H1 (cell line): ENCODE measurements around the gene TP53BP1. TPM values are rescaled to one million over a fixed set of nuclear protein-coding genes. Genes with fewer than 3 reads are reported as not detected.

ENCODE experiments used
- EZH2 ChIP-seq: fragments of 200-600 bp; sonication (generic); IDR thresholded peaks from 2 replicates; pipeline ENCODE4 v1.7.1; 2012; ENCODE audit warnings: low read depth, mild to moderate bottlenecking, moderate library complexity, low read length, inconsistent platforms; ENCODE audit not compliant: severe bottlenecking
- GABPA ChIP-seq: IDR thresholded peaks from 2 replicates; pipeline ENCODE4 v1.6.1; 2011; ENCODE audit warnings: mild to moderate bottlenecking, low read length, moderate library complexity, borderline replicate concordance; ENCODE audit not compliant: insufficient read depth
- KDM1A ChIP-seq: fragments of 200-600, 300-600 bp; sonication (generic); IDR thresholded peaks from 2 replicates; pipeline ENCODE4 v1.7.1; 2016; ENCODE audit warnings: mild to moderate bottlenecking, low read length, borderline replicate concordance
- SP2 ChIP-seq: IDR thresholded peaks from 2 replicates; pipeline ENCODE4 v1.6.1; 2012; ENCODE audit warnings: mild to moderate bottlenecking, low read length, inconsistent platforms
- SUZ12 ChIP-seq: fragments of 200-600 bp; sonication (generic); IDR thresholded peaks from 2 replicates; pipeline ENCODE4 v1.6.1; 2012; ENCODE audit warnings: mild to moderate bottlenecking, inconsistent platforms, low read length, moderate library complexity, mixed read lengths
- TBP ChIP-seq: IDR thresholded peaks from 2 replicates; pipeline ENCODE4 v1.6.1; 2011; ENCODE audit warnings: low read depth, low read length, improper control_type of control experiment
- YY1 ChIP-seq: IDR thresholded peaks from 2 replicates; pipeline ENCODE4 v1.6.1; 2011; ENCODE audit warnings: low read depth, mild to moderate bottlenecking, low read length
- ZNF274 ChIP-seq: IDR thresholded peaks from 2 replicates; pipeline ENCODE4 v1.7.0; 2012; ENCODE audit warnings: low read length, borderline replicate concordance; ENCODE audit errors: extremely low read depth
- polyA plus RNA-seq, 7 experiments: library from polyadenylated mRNA; depleted of rRNA in 3 of 7; stranded (reverse) in 5 of 7; unstranded in 2 of 7; fragments of >200 nt in 5 of 7; fragments of 200-250 nt in 2 of 7; gene quantifications; 1 replicate in 5 of 7; 2 replicates in 1 of 7; 4 replicates in 1 of 7; pipeline versions ENCODE4 v1.2.1 to v1.2.3, GENCODE V29; 2011 to 2013; ENCODE audit warnings: missing spikeins in 2 of 7, mixed read lengths in 2 of 7
- total RNA-seq: library from RNA; stranded (reverse); fragmentation: NEBNext Ultra II Directional; extraction: Animal tissue kit (Norgen Biotek cat#: 25700); gene quantifications from 2 replicates; pipeline ENCODE4 v1.2.1, GENCODE V29; 2021

Gene TP53BP1
- total and polyA plus RNA-seq, 2 of the 8 experiments (the other 6 are each of a cell fraction or from before 2014, with no cell fraction given), result 34.1 to 63.6 TPM

DNA sequence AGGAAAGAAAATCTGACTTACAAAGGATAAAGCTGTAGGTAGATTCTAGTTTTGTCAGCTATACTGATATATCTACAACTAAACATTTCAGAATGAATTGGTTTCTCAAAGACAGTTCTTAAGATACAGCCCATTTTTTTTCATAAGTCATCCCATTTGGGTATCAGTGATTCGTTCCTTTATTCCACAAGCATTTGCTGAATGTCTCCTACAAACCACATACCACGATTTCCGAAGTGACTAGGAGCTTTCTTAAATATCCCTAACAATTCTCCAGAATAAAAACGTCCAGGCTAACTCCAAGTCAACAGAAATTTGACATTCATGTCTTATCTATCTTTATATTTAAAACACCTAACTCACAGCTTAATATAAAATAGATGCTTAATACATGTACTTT, 59.8 kb downstream of the TP53BP1 start (continued):
- TF ChIP-seq GABPA (no peak), SP2 (no peak), YY1 (no peak), KDM1A (no peak), ZNF274 (no peak), SUZ12 (no peak), TBP (no peak), EZH2 (no peak)
